Transverse colon (tissue), 4 donors: ENCODE results near the gene CEACAM16. TPM values are rescaled to one million over a fixed set of nuclear protein-coding genes. Genes with fewer than 3 reads are reported as not detected.

Experiments
- DNase-seq: peaks from one replicate; pipeline ENCODE4 v3.0.0-alpha.2; 2019
- H3K27ac ChIP-seq, 4 donors: fragments of 200-600 bp; sonication (generic); 2 replicates each; pipeline ENCODE4 v1.5.1; 2016 to 2018; ENCODE audit warnings: inconsistent platforms in 4 of 4
- H3K27me3 ChIP-seq: fragments of 200-600 bp; sonication (generic); 2 replicates; pipeline ENCODE4 v1.5.1; 2017; ENCODE audit warnings: inconsistent platforms
- H3K36me3 ChIP-seq, 4 donors: fragments of 200-600 bp; sonication (generic); 2 replicates each; pipeline ENCODE4 v1.5.1; 2017 to 2019; ENCODE audit warnings: inconsistent platforms in 4 of 4
- H3K4me1 ChIP-seq, 4 donors: fragments of 200-600 bp; sonication (generic); 2 replicates each; pipeline ENCODE4 v1.5.1; 2017 to 2020; ENCODE audit warnings: inconsistent platforms in 4 of 4
- H3K4me3 ChIP-seq, 4 donors: fragments of 200-600 bp; sonication (generic); 1 replicate in 1 of 4; 2 replicates in 3 of 4; pipeline versions ENCODE4 v1.5.1 to v1.6.1; 2017 to 2019; ENCODE audit warnings: inconsistent platforms in 4 of 4
- H3K9me3 ChIP-seq, 2 donors: fragments of 200-600 bp; sonication (generic); 2 replicates each; pipeline ENCODE4 v1.5.1; 2017 to 2019; ENCODE audit warnings: inconsistent platforms in 2 of 2
- CTCF ChIP-seq, 5 experiments: fragments of 200-600 bp in 3 of 5; fragments of 450-650 bp in 2 of 5; sonication (generic) in 3 of 5; IDR thresholded peaks; 1 replicate in 2 of 5; 2 replicates in 3 of 5; pipeline ENCODE4 v1.5.1; 2016 to 2017; ENCODE audit warnings: antibody characterized with exemption in 5 of 5, inconsistent platforms in 3 of 5, mild to moderate bottlenecking in 2 of 5, moderate library complexity in 1 of 5
- EP300 ChIP-seq: sonication (generic); formaldehyde crosslinking; IDR thresholded peaks from one replicate; pipeline ENCODE4 v1.6.1; 2017; ENCODE audit warnings: antibody characterized with exemption, low read depth
- POLR2A ChIP-seq: fragments of 450-650 bp; IDR thresholded peaks from one replicate; pipeline ENCODE4 v1.6.1; 2016; ENCODE audit warnings: antibody characterized with exemption, mild to moderate bottlenecking, moderate library complexity
- POLR2AphosphoS5 ChIP-seq, 3 donors: sonication (generic); formaldehyde crosslinking; IDR thresholded peaks; one replicate each; pipeline ENCODE4 v1.6.1; 2016; ENCODE audit warnings: antibody characterized with exemption in 3 of 3
- WGBS, 2 donors: methylation state at CpG; one replicate each; pipeline ENCODE4 v1.1.5; 2018; ENCODE audit warnings: low coverage in 1 of 2; 5-methylcytosine and 5-hydroxymethylcytosine counted together
- in situ Hi-C, 4 donors: fragments of 200-750 bp; cut with MboI; loops; one replicate each; pipeline versions ENCODE4 v1.15.0 to v1.15.1; 2017; ENCODE audit warnings: low sequenced_read_pairs in 3 of 4, low pct_ligation_motif_present in 1 of 4, low pct_unique_long_range_greater_than_20kb in 1 of 4
- intact Hi-C: fragments of 100-400 bp; cut with DNase I; formaldehyde crosslinking; loops from one replicate; pipeline ENCODE4 v1.15.1; 2023; ENCODE audit warnings: low total_unique reads
- total RNA-seq, 4 donors: library from RNA; depleted of rRNA; stranded (reverse); fragments of >200 nt; gene quantifications; one replicate each; pipeline ENCODE4 v1.1.0, GENCODE V29; 2016

Gene CEACAM16
- total RNA-seq, 4 donors from 2014 or later = not detected

- no peak overlapping the region for H3K4me3 ChIP-seq
- H3K27ac ChIP-seq = peak overlapping the region in 3 of 4 donors; percentile 38 to 60 (median 40)
- DNase-seq = peak; percentile 57
- H3K27me3 ChIP-seq = no peaks in the 10 kb centered on the region
- H3K9me3 ChIP-seq = no peaks in the 10 kb centered on the region
- H3K4me1 ChIP-seq = peaks cover 0 to 25% (median 14%) of the 10 kb centered on the region in 4 donors
- intact Hi-C loops (no loop called here), in situ Hi-C loops (no loop called here)
- no peaks in the 10 kb centered on the region for H3K36me3 ChIP-seq
- 43 to 65% methylated on average over 1 to 5 of the region's 5 CpGs for whole genome bisulfite sequencing, 2 donors
- TF ChIP-seq EP300 (no peak), CTCF (IDR thresholded peaks at IDR 0.05) (no peak)
Measured at GRCh38 chr19:44731081-44731480, 32.1 kb downstream of the CEACAM16 start.

- no peaks in the 10 kb centered on the region for H3K9me3 ChIP-seq
- H3K4me1 ChIP-seq = peaks cover 0 to 21% (median 12%) of the 10 kb centered on the region in 4 donors
- no peaks in the 10 kb centered on the region for H3K36me3 ChIP-seq
- TF ChIP-seq POLR2A (no peak), EP300 (no peak), CTCF (IDR thresholded peaks at IDR 0.05) (no peak), POLR2AphosphoS5 (IDR thresholded peaks at IDR 0.05) (no peak)
- H3K27ac ChIP-seq = peak overlapping the region in 2 of 4 donors; percentile 38 to 60
- no peak for DNase-seq
- H3K4me3 ChIP-seq = no peak overlapping the region
- whole genome bisulfite sequencing, 2 donors = 54 to 59% methylated on average over 3 to 5 of the region's 5 CpGs
- H3K27me3 ChIP-seq = no peaks in the 10 kb centered on the region
- intact Hi-C loops (no loop called here), in situ Hi-C loops (no loop called here)
Measured at GRCh38 chr19:44731622-44732021, 32.7 kb downstream of the CEACAM16 start.

- peaks cover 0 to 21% (median 12%) of the 10 kb centered on the region in 4 donors for H3K4me1 ChIP-seq
- no peaks in the 10 kb centered on the region for H3K27me3 ChIP-seq
- H3K27ac ChIP-seq = peak overlapping the region in 1 of 4 donors; percentile 60
- in situ Hi-C loops (no loop called here), intact Hi-C loops (no loop called here)
- WGBS, 2 donors = 78% methylated on average over 11 of the region's 11 CpGs; no CpG with 5 or more reads in 1 of the 2 donors
- H3K9me3 ChIP-seq = no peaks in the 10 kb centered on the region
- DNase-seq = no peak
- TF ChIP-seq CTCF (IDR thresholded peaks at IDR 0.05) = no peak
- TF ChIP-seq EP300 = no peak
- no peak for TF ChIP-seq POLR2A
- TF ChIP-seq POLR2AphosphoS5 (IDR thresholded peaks at IDR 0.05) = no peak
- H3K4me3 ChIP-seq = no peak overlapping the region
- no peaks in the 10 kb centered on the region for H3K36me3 ChIP-seq
Measured at GRCh38 chr19:44732235-44733014, 33.5 kb downstream of the CEACAM16 start.

GRCh38 chr19:44734357-44734756 is 35.4 kb downstream of the CEACAM16 start:
- H3K27ac ChIP-seq = peak overlapping the region in 1 of 4 donors; percentile 37

More at GRCh38 chr19:44734357-44734756, 35.4 kb downstream of the CEACAM16 start:
- Histone ChIP-seq H3K4me3 (no peak overlapping the region), H3K36me3 (no peaks in the 10 kb centered on the region), H3K27me3 (no peaks in the 10 kb centered on the region), H3K4me1 (peaks cover 0 to 33% (median 23%) of the 10 kb centered on the region in 4 donors), H3K9me3 (no peaks in the 10 kb centered on the region)
- TF ChIP-seq CTCF (IDR thresholded peaks at IDR 0.05) (no peak), POLR2A (no peak), EP300 (no peak), POLR2AphosphoS5 (IDR thresholded peaks at IDR 0.05) (no peak)
- intact Hi-C loops (no loop called here), in situ Hi-C loops (no loop called here)
- DNase-seq = no peak
- WGBS, 2 donors = 53% methylated on average over 1 of the region's 1 CpG; no CpG with 5 or more reads in 1 of the 2 donors
